ENCODE data around the gene ARHGEF2.
"Not testable (repeated sequence)": the region's sequence is repeated elsewhere in the genome, so short reads cannot be mapped to it uniquely, and the experiment has no call there.

The ARHGEF2 gene

DNA sequence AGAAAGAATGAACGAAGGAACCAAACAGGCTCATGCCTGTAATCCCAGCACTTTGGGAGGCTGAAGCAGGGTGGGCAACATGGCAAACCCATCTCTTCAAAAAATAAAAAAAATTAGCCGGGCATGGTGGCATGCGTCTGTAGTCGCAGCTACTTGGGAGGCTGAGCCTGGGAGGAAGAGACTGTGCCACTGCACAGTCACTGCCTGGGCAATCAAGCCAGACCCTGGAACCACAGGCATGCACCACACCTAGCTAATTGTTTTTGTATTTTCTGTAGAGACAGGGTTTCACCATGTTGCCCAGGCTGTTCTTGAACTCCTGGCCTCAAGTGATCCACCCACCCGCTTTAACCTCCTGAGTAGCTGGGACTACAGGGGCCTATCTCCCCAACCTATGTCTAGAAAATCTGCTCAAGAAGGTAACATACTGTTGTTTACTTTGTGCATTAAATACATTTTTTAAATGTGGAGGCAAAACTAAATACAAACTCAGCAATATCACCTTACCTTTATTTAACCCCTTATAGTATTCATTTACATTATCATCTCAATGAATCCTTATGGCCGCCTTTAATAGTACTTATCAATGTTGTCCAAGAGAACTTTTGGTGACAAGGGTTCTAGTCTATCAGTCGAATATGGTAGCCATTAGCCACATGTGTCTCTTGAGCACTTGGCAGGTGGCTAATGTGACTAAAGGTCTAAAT lies 46.9 kb downstream of the ARHGEF2 start:
- H3K9ac ChIP-seq (ENCODE audit: low read depth, low read length, poor library complexity, severe bottlenecking) = peak overlapping the region; percentile 97

DNA sequence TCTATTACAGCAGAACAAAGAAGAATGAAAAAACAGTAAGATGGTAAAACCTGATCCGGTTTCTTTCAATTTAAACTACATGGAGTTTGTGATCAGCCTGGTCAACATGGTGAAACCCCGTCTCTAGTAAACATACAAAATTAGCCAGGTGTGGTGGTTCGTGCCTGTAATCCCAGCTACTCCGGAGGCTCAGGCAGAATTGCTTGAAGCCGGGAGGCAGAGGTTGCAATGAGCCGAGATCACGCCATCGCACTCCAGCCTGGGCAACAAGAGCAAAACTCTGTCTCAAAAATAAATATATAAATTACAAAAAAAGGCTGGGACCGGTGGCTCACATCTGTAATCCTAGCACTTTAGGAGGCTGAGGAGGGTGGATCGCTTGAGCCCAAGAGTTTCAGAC lies 47.6 kb downstream of the ARHGEF2 start:
- H3K9ac ChIP-seq (ENCODE audit: low read depth, low read length, poor library complexity, severe bottlenecking) = peak overlapping the region; percentile 97
- H3K79me2 ChIP-seq (ENCODE audit: insufficient read depth, low read length) = peaks cover 82% of the 10 kb centered on the region
- H3K4me3 ChIP-seq (ENCODE audit: low read length, poor library complexity, severe bottlenecking) = peak overlapping the region; percentile 94
- not testable (repeated sequence) for H3F3A ChIP-seq (ENCODE audit: low read depth); H3K9me3 ChIP-seq (ENCODE audit: insufficient read depth, low read depth, low read length); H3K27me3 ChIP-seq (ENCODE audit: insufficient read depth, low read length, poor library complexity, severe bottlenecking); H2AFZ ChIP-seq (ENCODE audit: low read length); H3K9me2 ChIP-seq (replicated peaks; ENCODE audit: low read depth, low read length)
- peak overlapping the region; percentile 88 for H3K4me2 ChIP-seq (ENCODE audit: low read depth, low read length, poor library complexity, severe bottlenecking)
- peaks cover 35% of the 10 kb centered on the region for H3K36me3 ChIP-seq (ENCODE audit: insufficient read depth, low read length)
- H3K4me1 ChIP-seq (ENCODE audit: insufficient read depth, low read length, poor library complexity, severe bottlenecking) = peaks cover 32% of the 10 kb centered on the region
- peaks cover 69% of the 10 kb centered on the region for H4K20me1 ChIP-seq (ENCODE audit: insufficient read depth, low read length, poor library complexity, severe bottlenecking)

More for the DNA sequence above, 46.9 kb downstream of the ARHGEF2 start:
- Histone ChIP-seq H3K27me3 (ENCODE audit: insufficient read depth, low read length, poor library complexity, severe bottlenecking) (no peaks in the 10 kb centered on the region), H3K4me2 (ENCODE audit: low read depth, low read length, poor library complexity, severe bottlenecking) (peak overlapping the region; percentile 88), H3K79me2 (ENCODE audit: insufficient read depth, low read length) (peaks cover 75% of the 10 kb centered on the region), H4K20me1 (ENCODE audit: insufficient read depth, low read length, poor library complexity, severe bottlenecking) (peaks cover 66% of the 10 kb centered on the region), H3F3A (ENCODE audit: low read depth) (no peaks in the 10 kb centered on the region), H3K4me1 (ENCODE audit: insufficient read depth, low read length, poor library complexity, severe bottlenecking) (peaks cover 32% of the 10 kb centered on the region), H3K36me3 (ENCODE audit: insufficient read depth, low read length) (peaks cover 28% of the 10 kb centered on the region), H2AFZ (ENCODE audit: low read length) (no peak overlapping the region), H3K9me3 (ENCODE audit: insufficient read depth, low read depth, low read length) (no peaks in the 10 kb centered on the region), H3K4me3 (ENCODE audit: low read length, poor library complexity, severe bottlenecking) (peak overlapping the region; percentile 94), H3K9me2 (replicated peaks; ENCODE audit: low read depth, low read length) (no peaks in the 10 kb centered on the region)
- TF ChIP-seq, protein P1, sequence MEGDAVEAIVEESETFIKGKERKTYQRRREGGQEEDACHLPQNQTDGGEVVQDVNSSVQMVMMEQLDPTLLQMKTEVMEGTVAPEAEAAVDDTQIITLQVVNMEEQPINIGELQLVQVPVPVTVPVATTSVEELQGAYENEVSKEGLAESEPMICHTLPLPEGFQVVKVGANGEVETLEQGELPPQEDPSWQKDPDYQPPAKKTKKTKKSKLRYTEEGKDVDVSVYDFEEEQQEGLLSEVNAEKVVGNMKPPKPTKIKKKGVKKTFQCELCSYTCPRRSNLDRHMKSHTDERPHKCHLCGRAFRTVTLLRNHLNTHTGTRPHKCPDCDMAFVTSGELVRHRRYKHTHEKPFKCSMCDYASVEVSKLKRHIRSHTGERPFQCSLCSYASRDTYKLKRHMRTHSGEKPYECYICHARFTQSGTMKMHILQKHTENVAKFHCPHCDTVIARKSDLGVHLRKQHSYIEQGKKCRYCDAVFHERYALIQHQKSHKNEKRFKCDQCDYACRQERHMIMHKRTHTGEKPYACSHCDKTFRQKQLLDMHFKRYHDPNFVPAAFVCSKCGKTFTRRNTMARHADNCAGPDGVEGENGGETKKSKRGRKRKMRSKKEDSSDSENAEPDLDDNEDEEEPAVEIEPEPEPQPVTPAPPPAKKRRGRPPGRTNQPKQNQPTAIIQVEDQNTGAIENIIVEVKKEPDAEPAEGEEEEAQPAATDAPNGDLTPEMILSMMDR (conservative IDR thresholded peaks at IDR 0.05; ENCODE audit: low read length) = no peak
- no peak for TF ChIP-seq EZH2phosphoT487 (IDR thresholded peaks at IDR 0.05; ENCODE audit: borderline replicate concordance)

DNA sequence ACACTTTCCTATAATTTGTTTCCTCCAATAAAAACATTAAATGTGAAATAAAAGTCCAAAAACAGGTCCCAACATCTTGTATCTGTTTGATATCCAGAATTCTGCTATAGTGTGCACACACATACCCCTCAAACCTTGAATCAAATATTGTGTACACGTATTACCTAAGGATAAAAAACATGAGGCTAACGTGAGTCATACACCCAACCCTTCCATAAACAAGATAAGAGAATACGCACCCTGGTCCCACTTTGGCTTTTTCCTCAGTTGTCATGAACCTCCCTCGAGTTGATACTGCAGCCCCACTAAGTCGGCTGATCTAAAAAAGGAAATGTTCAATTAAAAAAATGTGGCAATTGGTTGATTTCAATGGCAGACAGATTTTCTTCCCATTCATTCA lies 49.3 kb downstream of the ARHGEF2 start:
- TF ChIP-seq, protein P1 (conservative IDR thresholded peaks at IDR 0.05; ENCODE audit: low read length) = no peak
- no peak for TF ChIP-seq EZH2phosphoT487 (IDR thresholded peaks at IDR 0.05; ENCODE audit: borderline replicate concordance)
- H3K36me3 ChIP-seq (ENCODE audit: insufficient read depth, low read length) = peaks cover 49% of the 10 kb centered on the region
- H3K27me3 ChIP-seq (ENCODE audit: insufficient read depth, low read length, poor library complexity, severe bottlenecking) = no peaks in the 10 kb centered on the region
- H3K9ac ChIP-seq (ENCODE audit: low read depth, low read length, poor library complexity, severe bottlenecking) = peak overlapping the region; percentile 2
- H2AFZ ChIP-seq (ENCODE audit: low read length) = no peak overlapping the region
- no peaks in the 10 kb centered on the region for H3F3A ChIP-seq (ENCODE audit: low read depth)
- peak overlapping the region; percentile 33 for H3K4me3 ChIP-seq (ENCODE audit: low read length, poor library complexity, severe bottlenecking)
- H3K9me2 ChIP-seq (replicated peaks; ENCODE audit: low read depth, low read length) = no peaks in the 10 kb centered on the region
- H3K79me2 ChIP-seq (ENCODE audit: insufficient read depth, low read length) = peaks cover 86% of the 10 kb centered on the region
- H4K20me1 ChIP-seq (ENCODE audit: insufficient read depth, low read length, poor library complexity, severe bottlenecking) = peaks cover 73% of the 10 kb centered on the region
- peaks cover 27% of the 10 kb centered on the region for H3K4me1 ChIP-seq (ENCODE audit: insufficient read depth, low read length, poor library complexity, severe bottlenecking)
- no peaks in the 10 kb centered on the region for H3K9me3 ChIP-seq (ENCODE audit: insufficient read depth, low read depth, low read length)
- H3K4me2 ChIP-seq (ENCODE audit: low read depth, low read length, poor library complexity, severe bottlenecking) = peak overlapping the region; percentile 33

DNA sequence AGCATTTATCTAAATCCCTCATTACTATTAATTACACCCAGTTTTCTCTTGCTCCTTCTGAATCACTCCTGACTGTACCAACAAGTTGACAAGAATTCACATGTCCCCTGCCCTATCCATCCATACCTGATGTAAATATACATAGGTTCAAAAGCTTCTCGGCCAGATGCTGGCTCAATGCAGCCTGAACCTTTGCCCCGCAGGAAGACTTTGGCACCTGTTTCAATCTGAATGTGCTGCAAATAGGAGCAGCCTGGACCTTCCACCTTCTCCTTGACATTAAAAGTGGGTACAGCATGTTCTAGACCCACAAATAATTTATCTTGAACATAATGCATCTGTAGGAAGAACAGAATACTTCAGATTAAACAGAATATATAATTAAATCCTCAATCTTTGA lies 52.8 kb downstream of the ARHGEF2 start:
- Histone ChIP-seq H3K9ac (ENCODE audit: low read depth, low read length, poor library complexity, severe bottlenecking) (no peak overlapping the region), H3K36me3 (ENCODE audit: insufficient read depth, low read length) (peaks cover 84% of the 10 kb centered on the region), H3K4me1 (ENCODE audit: insufficient read depth, low read length, poor library complexity, severe bottlenecking) (peaks cover 6% of the 10 kb centered on the region), H3F3A (ENCODE audit: low read depth) (no peaks in the 10 kb centered on the region), H3K9me2 (replicated peaks; ENCODE audit: low read depth, low read length) (no peaks in the 10 kb centered on the region), H3K4me2 (ENCODE audit: low read depth, low read length, poor library complexity, severe bottlenecking) (no peak overlapping the region), H3K27me3 (ENCODE audit: insufficient read depth, low read length, poor library complexity, severe bottlenecking) (no peaks in the 10 kb centered on the region), H4K20me1 (ENCODE audit: insufficient read depth, low read length, poor library complexity, severe bottlenecking) (peaks cover 60% of the 10 kb centered on the region), H3K9me3 (ENCODE audit: insufficient read depth, low read depth, low read length) (no peaks in the 10 kb centered on the region), H2AFZ (ENCODE audit: low read length) (no peak overlapping the region), H3K79me2 (ENCODE audit: insufficient read depth, low read length) (peaks cover 68% of the 10 kb centered on the region), H3K4me3 (ENCODE audit: low read length, poor library complexity, severe bottlenecking) (no peak overlapping the region)
- TF ChIP-seq, protein P1 (conservative IDR thresholded peaks at IDR 0.05; ENCODE audit: low read length) = no peak
- TF ChIP-seq EZH2phosphoT487 (IDR thresholded peaks at IDR 0.05; ENCODE audit: borderline replicate concordance) = no peak
